SK-N-MC (cell line): ENCODE measurements around the gene MPHOSPH10.

Experiments
- EZH2 ChIP-seq: fragments of 200-600 bp; sonication (generic); IDR thresholded peaks from one replicate; pipeline ENCODE4 v1.6.1; 2017; ENCODE audit warnings: antibody characterized with exemption
- POLR2AphosphoS5 ChIP-seq: IDR thresholded peaks from 2 replicates; pipeline ENCODE4 v1.6.1; 2012; ENCODE audit warnings: mild to moderate bottlenecking, low read depth, low read length, borderline replicate concordance

DNA sequence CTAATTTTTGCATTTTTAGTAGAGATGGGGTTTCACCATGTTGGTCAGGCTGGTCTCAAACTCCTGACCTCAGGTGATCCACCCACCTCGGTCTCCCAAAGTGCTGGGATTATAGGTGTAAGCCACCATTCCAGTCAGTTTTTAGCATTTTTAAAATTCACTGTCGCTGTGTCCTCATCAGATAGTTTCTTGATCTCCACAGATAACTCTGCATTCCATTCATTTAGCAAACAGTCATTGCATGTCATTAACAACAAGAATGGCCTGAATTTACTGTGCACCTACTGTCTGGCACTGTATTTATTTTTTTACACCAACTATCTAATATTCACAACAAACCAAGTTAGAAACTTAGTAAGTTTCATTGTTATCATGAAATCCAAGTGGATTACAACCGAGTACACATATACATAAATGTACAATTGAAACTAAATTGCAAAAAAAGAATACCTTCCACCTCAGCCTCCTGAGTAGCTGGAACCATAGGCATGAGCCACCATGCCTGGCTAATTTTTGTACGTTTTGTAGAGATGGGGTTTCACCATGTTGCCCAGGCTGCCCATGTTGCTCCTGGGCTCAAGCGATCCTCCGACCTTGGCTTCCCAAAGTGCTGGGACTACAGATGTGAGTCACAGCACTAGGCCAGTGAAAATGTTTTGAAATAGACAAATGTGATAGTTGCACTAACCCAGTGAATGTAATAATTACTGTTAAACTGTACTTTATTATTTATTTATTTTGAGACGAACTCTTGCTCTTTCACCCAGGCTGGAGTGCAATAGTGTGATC lies 4.7 kb upstream of the MPHOSPH10 start:
- TF ChIP-seq POLR2AphosphoS5 (no peak), EZH2 (no peak)
